T-helper 22 cell (primary cell): ENCODE data around the gene EMSY.

Experiments
- DNase-seq: peaks from one replicate; pipeline ENCODE4 v3.0.0-alpha.2; 2020; ENCODE audit warnings: low read depth

EMSY gene

GRCh38 chr11:76598426-76598839 is 153.6 kb downstream of the EMSY start:
- no peak for DNase-seq

GRCh38 chr11:76599041-76600013 is 154.5 kb downstream of the EMSY start:
- DNase-seq: no peak

- no peak for DNase-seq
Measured at GRCh38 chr11:76600124-76600655, 155.4 kb downstream of the EMSY start.

- DNase-seq: no peak
Measured at GRCh38 chr11:76601272-76601671, 156.5 kb downstream of the EMSY start.

- DNase-seq: no peak
Measured at GRCh38 chr11:76601724-76602123, 156.9 kb downstream of the EMSY start.

GRCh38 chr11:76602431-76602861 is 157.6 kb downstream of the EMSY start:
- DNase-seq: no peak
